ENCODE results near the gene PCBP3.

DNA sequence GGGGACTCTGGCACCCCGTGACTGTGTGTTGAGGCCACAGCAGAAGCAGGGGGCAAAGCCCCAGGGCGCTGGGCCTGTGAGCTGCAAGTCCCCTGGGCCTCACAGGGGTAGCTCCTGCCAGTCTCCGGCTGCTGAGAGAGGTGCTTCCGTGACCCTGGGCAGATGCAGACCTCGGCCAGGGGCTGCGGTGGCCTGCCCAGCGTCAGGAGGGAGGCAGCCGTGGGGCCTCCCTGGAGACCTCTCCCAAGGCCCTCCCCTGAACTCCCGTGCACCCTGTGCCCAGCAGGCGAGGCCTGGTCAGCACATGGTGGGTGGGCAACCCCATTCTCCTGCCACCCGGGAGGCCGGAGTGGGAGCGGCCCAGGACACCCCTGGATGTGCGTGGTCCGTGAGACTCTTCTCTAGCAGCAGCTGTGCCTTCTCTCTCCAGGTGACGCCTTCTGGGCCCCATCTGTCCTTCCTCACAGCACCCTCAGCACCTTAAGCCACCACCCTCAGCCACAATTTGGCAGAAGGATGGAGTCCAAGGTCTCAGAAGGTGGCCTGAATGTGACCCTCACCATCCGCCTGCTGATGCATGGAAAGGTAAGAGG, 252.3 kb downstream of the PCBP3 start:
- no peak for TF ChIP-seq EZH2 (IDR thresholded peaks at IDR 0.05; ENCODE audit: borderline replicate concordance, low read depth, low read length, severe bottlenecking)
- TF ChIP-seq, protein P1, sequence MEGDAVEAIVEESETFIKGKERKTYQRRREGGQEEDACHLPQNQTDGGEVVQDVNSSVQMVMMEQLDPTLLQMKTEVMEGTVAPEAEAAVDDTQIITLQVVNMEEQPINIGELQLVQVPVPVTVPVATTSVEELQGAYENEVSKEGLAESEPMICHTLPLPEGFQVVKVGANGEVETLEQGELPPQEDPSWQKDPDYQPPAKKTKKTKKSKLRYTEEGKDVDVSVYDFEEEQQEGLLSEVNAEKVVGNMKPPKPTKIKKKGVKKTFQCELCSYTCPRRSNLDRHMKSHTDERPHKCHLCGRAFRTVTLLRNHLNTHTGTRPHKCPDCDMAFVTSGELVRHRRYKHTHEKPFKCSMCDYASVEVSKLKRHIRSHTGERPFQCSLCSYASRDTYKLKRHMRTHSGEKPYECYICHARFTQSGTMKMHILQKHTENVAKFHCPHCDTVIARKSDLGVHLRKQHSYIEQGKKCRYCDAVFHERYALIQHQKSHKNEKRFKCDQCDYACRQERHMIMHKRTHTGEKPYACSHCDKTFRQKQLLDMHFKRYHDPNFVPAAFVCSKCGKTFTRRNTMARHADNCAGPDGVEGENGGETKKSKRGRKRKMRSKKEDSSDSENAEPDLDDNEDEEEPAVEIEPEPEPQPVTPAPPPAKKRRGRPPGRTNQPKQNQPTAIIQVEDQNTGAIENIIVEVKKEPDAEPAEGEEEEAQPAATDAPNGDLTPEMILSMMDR (IDR thresholded peaks at IDR 0.05; ENCODE audit: borderline replicate concordance, extremely low read depth, low read length, poor library complexity, severe bottlenecking) = no peak
